Measurements from ENCODE around the gene MT1B.
"Not testable (repeated sequence)": the region's sequence is repeated elsewhere in the genome, so short reads cannot be mapped to it uniquely, and the experiment has no call there.

Gene MT1B

DNA sequence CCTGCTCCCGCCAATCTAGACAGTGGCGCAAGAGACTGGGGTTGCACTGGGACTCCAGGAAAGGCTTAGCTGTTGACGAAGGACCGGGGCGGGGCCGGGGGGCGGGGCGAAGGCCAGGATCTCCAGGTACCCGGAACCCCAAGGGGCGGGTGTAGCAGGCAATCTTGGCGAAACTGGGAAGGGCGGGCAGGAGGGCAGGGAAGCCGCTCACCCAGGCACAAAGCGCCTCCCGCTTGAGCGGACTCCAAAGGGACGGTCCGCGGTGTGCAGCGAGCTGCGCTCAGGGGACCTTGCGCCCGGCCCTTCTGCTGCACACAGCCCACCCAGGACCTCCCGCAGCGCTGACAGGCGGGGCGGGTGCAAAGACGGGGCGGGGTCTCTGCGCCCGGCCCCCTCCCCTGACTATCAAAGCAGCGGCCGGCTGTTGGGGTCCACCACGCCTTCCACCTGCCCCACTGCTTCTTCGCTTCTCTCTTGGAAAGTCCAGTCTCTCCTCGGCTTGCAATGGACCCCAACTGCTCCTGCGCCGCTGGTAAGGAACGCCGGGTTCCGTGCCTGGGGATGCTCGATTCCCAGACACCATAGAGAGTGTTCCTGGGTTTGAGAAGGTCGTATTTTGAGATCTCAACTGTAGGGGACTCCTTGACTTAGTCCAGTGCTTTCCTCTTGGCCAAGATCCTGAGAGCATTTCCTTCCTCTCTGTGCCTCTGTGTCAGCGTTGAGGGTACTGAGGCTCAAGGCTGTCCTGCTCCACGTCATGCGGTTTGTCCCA, 6.1 kb downstream of the MT1B start, which contains the start of gene MT1F:
MT1F (plus strand) TSS at position 405 of the 772 bp plus-strand sequence; CDS start at position 505, 100 bp downstream.
- in situ Hi-C loops (cut with HindIII; ENCODE audit: low pct_ligation_motif_present, low pct_unique_long_range_greater_than_20kb, low sequenced_read_pairs) = no loop called here
- DNase-seq = peak; percentile 89

GRCh38 chr16:56658327-56658875, 6.7 kb downstream of the MT1B start:
- in situ Hi-C loops (cut with HindIII; ENCODE audit: low pct_ligation_motif_present, low pct_unique_long_range_greater_than_20kb, low sequenced_read_pairs) = no loop called here
- DNase-seq = no peak

- DNase-seq = no peak
- in situ Hi-C loops (cut with HindIII; ENCODE audit: low pct_ligation_motif_present, low pct_unique_long_range_greater_than_20kb, low sequenced_read_pairs) = no loop called here
These were observed 11.0 kb downstream of the MT1B start for GRCh38 chr16:56662357-56663354.

GRCh38 chr16:56664506-56664905, 12.8 kb downstream of the MT1B start:
- in situ Hi-C loops (cut with HindIII; ENCODE audit: low pct_ligation_motif_present, low pct_unique_long_range_greater_than_20kb, low sequenced_read_pairs) = no loop called here
- DNase-seq = no peak

DNA sequence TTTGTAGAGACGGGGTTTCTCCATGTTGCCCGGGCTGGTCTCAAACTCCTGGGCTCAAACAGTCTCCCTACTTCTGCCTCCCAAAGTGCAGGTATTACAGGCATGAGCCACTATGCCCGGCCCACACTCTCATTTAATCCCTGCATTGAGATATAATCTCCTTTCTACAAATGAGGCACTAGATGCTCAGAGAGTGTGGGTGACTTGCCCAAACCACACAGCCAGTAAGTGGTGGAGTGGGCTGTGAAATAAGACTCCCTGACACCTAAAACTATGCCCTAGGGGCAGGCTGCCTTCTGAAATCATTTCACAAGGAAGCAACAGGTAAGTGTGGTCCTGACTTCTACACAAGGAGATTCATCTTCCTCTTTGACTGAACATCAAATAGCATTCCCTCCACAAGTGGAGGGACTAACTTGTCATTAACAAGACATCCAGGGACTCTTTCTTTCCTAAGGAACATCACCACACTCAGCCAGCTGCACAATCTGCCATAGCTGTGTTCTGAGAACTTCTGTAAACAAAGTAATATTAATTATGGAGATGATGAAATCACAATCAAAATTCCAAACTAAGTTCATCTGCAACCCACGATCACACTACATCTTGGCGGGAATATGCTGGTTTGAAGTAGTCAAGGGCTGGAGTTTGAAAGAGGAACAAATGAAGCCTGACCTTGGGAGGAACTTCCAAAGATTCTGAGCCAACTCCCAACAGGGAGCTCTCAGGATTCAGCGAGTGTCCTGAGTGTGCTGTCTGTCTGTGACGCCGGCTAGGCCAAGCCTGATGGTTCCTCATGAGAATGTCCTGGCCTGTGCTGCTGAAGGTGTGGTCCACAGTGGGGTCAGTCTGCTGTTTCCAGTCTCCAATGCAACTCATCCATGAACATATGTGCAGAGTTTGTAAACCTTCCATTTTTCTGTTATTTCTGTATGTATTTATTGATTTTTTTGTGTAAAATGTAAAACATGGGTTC, 13.9 kb downstream of the MT1B start:
- DNase-seq; in situ Hi-C loops (cut with HindIII; ENCODE audit: low pct_ligation_motif_present, low pct_unique_long_range_greater_than_20kb, low sequenced_read_pairs): not testable (repeated sequence)

DNA sequence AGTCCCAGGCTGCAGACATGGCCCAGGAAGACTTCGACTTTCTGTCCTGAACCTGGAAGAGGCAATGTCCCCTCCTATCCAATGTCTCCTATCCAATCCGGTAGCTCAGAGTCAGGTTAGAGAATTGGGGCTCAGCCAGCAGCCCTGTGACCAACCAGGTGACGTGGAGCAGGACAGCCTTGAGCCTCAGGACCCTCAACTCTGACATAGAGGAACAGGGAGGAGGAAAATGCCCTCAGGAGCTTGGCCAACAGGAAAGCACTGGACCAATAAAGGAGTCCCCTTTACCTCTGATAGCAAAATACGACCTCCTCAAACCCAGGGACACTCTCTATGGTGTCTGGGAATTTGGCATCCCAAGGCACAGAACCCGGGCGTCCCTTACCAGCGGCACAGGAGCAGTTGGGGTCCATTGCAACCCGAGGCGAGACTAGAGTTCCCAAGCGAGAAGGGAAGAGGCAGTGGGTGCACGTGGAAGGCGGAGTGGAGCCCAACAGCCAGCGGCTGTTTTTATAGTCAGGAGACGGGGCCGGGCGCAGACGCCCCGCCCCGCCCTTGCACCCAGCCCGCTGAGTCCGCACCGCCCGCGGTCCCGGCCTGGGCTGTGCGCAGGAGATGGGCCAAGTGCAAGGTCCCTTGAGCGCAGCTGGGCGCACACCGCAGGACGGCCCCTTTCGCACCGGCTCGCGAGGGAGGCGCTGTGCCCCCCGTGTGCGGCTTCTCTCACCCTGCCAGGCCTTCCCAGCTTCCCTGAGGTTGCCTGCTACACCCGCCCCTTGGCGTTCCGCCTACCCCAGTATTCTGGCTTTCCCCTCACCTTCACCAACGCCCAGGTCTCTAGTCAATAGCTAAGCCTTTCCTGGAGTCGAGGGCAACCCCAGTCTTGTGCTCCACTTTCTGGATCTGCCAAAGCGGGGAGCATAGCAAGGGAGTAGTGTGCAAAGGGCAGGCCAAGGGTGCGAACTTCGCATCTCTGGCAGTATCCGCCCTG, 16.2 kb downstream of the MT1B start, which contains the start of gene MT1G:
MT1G (minus strand) TSS at position 485 of the 991 bp plus-strand sequence; CDS start at position 413, 72 bp downstream.
- in situ Hi-C loops (cut with HindIII; ENCODE audit: low pct_ligation_motif_present, low pct_unique_long_range_greater_than_20kb, low sequenced_read_pairs) = no loop called here
- no peak for DNase-seq

DNA sequence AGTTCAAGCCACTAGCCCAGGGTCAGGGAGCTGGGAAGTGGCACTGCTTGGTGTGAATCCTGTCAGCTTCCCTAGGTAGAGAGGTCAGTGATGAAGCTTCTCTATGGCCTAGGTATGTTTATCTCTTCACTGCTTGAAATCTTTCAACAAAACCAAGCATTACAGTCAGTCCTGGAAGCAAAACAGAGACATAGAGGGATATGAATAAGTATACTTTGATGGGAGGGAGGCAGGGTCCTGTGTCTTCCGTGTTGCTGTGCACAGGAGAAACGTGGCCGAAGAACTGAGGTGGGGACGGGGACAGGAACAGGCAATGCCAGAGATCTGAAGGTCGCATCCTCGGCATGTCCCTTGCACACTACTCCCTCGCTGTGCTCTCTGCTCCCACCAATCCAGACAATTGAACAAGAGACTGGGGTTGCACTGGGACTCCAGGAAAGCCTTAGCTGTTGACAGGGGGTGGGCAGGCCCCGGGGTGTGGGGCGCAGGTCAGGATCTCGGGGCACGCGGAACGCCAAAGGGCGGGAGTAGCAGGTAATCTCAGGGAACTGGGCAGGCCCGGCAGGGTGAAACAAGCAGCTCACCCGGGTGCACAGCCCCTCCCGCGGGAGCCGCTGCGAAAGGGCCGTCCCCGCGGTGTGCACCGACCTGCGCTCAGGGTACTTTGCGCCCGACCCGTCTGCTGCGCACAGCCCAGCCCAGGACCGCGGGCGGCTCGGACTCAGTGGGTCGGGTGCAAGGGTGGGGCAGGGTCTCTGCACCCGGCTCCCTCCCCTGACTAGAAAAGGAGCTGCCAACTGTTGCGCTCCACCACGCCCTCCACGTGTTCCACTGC, 17.5 kb downstream of the MT1B start, which contains the start of gene MT1H:
MT1H (plus strand) TSS at position 810 of the 835 bp plus-strand sequence. CDS start 71 bp downstream, outside the sequence.
- in situ Hi-C loops (cut with HindIII; ENCODE audit: low pct_ligation_motif_present, low pct_unique_long_range_greater_than_20kb, low sequenced_read_pairs) = no loop called here
- DNase-seq = no peak

- in situ Hi-C loops (cut with HindIII; ENCODE audit: low pct_ligation_motif_present, low pct_unique_long_range_greater_than_20kb, low sequenced_read_pairs) = no loop called here
- no peak for DNase-seq
These were observed 18.3 kb downstream of the MT1B start for GRCh38 chr16:56669840-56670619.

DNA sequence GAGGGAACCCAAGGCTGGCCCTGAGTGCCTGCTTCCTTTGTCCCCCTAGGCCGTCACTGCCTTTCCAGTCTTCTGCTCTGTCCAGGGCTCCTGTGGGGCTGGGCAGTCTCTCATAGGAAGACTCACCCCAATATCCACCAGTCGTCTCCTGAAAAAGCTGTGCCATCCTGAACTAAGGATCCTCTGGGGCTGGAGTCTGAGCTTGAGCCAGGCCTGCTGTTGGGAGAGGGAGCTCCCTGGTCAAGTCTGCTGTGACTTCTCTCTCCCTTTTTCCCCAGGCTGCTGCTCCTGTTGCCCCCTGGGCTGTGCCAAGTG, 18.9 kb downstream of the MT1B start:
- in situ Hi-C loops (cut with HindIII; ENCODE audit: low pct_ligation_motif_present, low pct_unique_long_range_greater_than_20kb, low sequenced_read_pairs) = no loop called here
- no peak for DNase-seq

- in situ Hi-C loops (cut with HindIII; ENCODE audit: low pct_ligation_motif_present, low pct_unique_long_range_greater_than_20kb, low sequenced_read_pairs); DNase-seq: not testable (repeated sequence)
These were observed 20.0 kb downstream of the MT1B start for GRCh38 chr16:56671691-56672090.

- DNase-seq; in situ Hi-C loops (cut with HindIII; ENCODE audit: low pct_ligation_motif_present, low pct_unique_long_range_greater_than_20kb, low sequenced_read_pairs): not testable (repeated sequence)
These were observed 20.5 kb downstream of the MT1B start for GRCh38 chr16:56672171-56672570.

- DNase-seq = no peak
- in situ Hi-C loops (cut with HindIII; ENCODE audit: low pct_ligation_motif_present, low pct_unique_long_range_greater_than_20kb, low sequenced_read_pairs) = no loop called here
These were observed 21.3 kb downstream of the MT1B start for GRCh38 chr16:56672761-56673536.

GRCh38 chr16:56673921-56674320, 22.2 kb downstream of the MT1B start:
- in situ Hi-C loops (cut with HindIII; ENCODE audit: low pct_ligation_motif_present, low pct_unique_long_range_greater_than_20kb, low sequenced_read_pairs) = no loop called here
- DNase-seq = no peak

DNA sequence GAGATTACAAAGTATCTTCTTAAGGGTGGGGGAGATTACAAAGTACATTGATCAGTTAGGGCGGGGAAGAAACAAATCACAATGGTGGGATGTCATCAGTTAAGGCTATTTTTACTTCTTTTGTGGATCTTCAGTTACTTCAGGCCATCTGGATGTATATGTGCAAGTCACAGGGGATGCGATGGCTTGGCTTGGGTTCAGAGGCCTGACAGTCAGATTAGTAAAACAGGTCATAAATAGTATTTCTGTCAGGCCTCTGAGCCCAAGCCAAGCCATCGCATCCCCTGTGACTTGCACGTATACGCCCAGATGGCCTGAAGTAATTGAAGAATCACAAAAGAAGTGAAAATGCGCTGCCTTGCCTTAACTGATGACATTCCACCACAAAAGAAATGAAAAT, 22.9 kb downstream of the MT1B start:
- in situ Hi-C loops (cut with HindIII; ENCODE audit: low pct_ligation_motif_present, low pct_unique_long_range_greater_than_20kb, low sequenced_read_pairs); DNase-seq: not testable (repeated sequence)

Measured in ACHN (cell line).